Naive B cell (primary cell): ENCODE measurements around the gene FOXN3. TPM values are rescaled to one million over a fixed set of nuclear protein-coding genes. Genes with fewer than 3 reads are reported as not detected.

Experiments
- ATAC-seq, 2 donors: fragments of 150-1000 bp; cut with Tn5 transposase; 2 replicates each; pipeline ENCODE4 v1.10.0; 2021; ENCODE audit warnings: low read depth in 2 of 2, mild to moderate bottlenecking in 2 of 2, moderate library complexity in 2 of 2
- DNase-seq: peaks from one replicate; pipeline ENCODE4 v3.0.0; 2022
- H3K27ac Mint-ChIP-seq, 6 donors: one replicate each; pipeline ENCODE4 v1.8.0; 2020 to 2022; ENCODE audit warnings: mild to moderate bottlenecking in 6 of 6, mixed read lengths in 6 of 6, moderate library complexity in 5 of 6, inconsistent platforms in 2 of 6
- H3K27me3 Mint-ChIP-seq, 3 donors: one replicate each; pipeline ENCODE4 v1.8.0; 2021 to 2022; ENCODE audit warnings: mixed read lengths in 3 of 3, mild to moderate bottlenecking in 1 of 3
- H3K36me3 Mint-ChIP-seq, 2 donors: one replicate each; pipeline ENCODE4 v1.8.0; 2020 to 2022; ENCODE audit warnings: mixed read lengths in 2 of 2, inconsistent platforms in 1 of 2, mild to moderate bottlenecking in 1 of 2
- H3K4me1 Mint-ChIP-seq, 3 donors: one replicate each; pipeline ENCODE4 v1.8.0; 2020 to 2022; ENCODE audit warnings: mixed read lengths in 3 of 3, inconsistent platforms in 1 of 3, mild to moderate bottlenecking in 1 of 3, moderate library complexity in 1 of 3
- H3K4me3 Mint-ChIP-seq, 8 donors: one replicate each; pipeline ENCODE4 v1.8.0; 2020 to 2022; ENCODE audit warnings: mild to moderate bottlenecking in 8 of 8, mixed read lengths in 8 of 8, moderate library complexity in 8 of 8, inconsistent platforms in 2 of 8
- H3K9me3 Mint-ChIP-seq, 7 donors: one replicate each; pipeline ENCODE4 v1.8.0; 2020 to 2022; ENCODE audit warnings: mixed read lengths in 7 of 7, mild to moderate bottlenecking in 5 of 7, inconsistent platforms in 2 of 7, moderate library complexity in 1 of 7
- polyA plus RNA-seq, 6 donors: library from polyadenylated mRNA; unstranded; fragments of 300-500 nt; fragmentation: Illumina TruSeq; gene quantifications; one replicate each; pipeline ENCODE4 v1.2.3, GENCODE V29; 2021; ENCODE audit warnings: low read depth in 6 of 6

FOXN3 gene
- polyA plus RNA-seq, 6 donors from 2014 or later = 47.8 to 77.5 (median 58.7) TPM

GRCh38 chr14:89320381-89321000 is 96.5 kb downstream of the FOXN3 start:
- Mint-ChIP-seq H3K36me3 (peaks cover 8 to 27% of the 10 kb centered on the region in 2 donors), H3K4me1 (peaks cover 63 to 91% (median 67%) of the 10 kb centered on the region in 3 donors), H3K27me3 (no peaks in the 10 kb centered on the region), H3K4me3 (no peak overlapping the region), H3K9me3 (peaks cover 0 to 14% (median 3%) of the 10 kb centered on the region in 7 donors), H3K27ac (peak overlapping the region in 2 of 6 donors; percentile 30 to 59)
- ATAC-seq (no peak), DNase-seq (no peak)

GRCh38 chr14:89319687-89320086 is 97.3 kb downstream of the FOXN3 start:
- H3K27me3 Mint-ChIP-seq = no peaks in the 10 kb centered on the region
- no peak for DNase-seq
- H3K27ac Mint-ChIP-seq = peak overlapping the region in 3 of 6 donors; percentile 16 to 47 (median 18)
- peaks cover 0 to 14% (median 3%) of the 10 kb centered on the region in 7 donors for H3K9me3 Mint-ChIP-seq
- H3K36me3 Mint-ChIP-seq = peaks cover 6 to 27% of the 10 kb centered on the region in 2 donors
- no peak for ATAC-seq
- no peak overlapping the region for H3K4me3 Mint-ChIP-seq
- peaks cover 64 to 89% (median 68%) of the 10 kb centered on the region in 3 donors for H3K4me1 Mint-ChIP-seq

DNA sequence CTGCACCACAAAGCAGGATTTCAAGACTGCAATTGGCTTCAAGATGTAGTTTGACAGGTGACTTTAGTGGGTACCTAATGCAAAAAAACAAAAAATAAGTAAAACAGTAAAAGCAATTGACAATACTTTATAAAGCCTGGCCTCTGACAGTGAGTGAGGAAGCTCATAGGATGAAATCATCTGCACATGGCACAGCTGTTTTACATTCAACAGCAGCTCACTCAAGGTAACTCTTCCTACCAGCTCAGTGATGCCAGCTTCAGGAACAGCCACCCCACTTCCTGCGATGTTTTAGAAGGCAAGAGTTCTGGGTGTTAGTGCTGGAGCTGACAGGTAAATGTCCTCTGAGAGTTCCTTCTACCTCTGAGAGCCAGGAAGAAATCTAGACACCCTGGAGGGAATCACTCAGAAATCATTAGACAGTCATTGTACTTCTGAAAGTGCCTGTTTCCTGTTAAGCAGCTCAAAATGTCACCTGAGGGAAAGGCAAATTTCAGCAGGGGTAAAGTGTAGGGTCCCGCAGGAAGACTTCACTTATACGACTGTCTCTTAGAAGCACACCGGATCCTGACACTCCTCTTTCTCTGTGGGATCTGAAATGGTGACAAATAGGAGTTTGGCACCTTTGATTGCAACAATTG is 99.9 kb downstream of the FOXN3 start:
- Mint-ChIP-seq H3K36me3 (peaks cover 6 to 21% of the 10 kb centered on the region in 2 donors), H3K4me1 (peaks cover 44 to 82% (median 59%) of the 10 kb centered on the region in 3 donors), H3K4me3 (peak overlapping the region in 1 of 8 donors; percentile 62), H3K27me3 (no peaks in the 10 kb centered on the region), H3K27ac (peak overlapping the region in 4 of 6 donors; percentile 51 to 86 (median 82)), H3K9me3 (peaks cover 0 to 14% (median 5%) of the 10 kb centered on the region in 7 donors)
- ATAC-seq = no peak
- no peak for DNase-seq

DNA sequence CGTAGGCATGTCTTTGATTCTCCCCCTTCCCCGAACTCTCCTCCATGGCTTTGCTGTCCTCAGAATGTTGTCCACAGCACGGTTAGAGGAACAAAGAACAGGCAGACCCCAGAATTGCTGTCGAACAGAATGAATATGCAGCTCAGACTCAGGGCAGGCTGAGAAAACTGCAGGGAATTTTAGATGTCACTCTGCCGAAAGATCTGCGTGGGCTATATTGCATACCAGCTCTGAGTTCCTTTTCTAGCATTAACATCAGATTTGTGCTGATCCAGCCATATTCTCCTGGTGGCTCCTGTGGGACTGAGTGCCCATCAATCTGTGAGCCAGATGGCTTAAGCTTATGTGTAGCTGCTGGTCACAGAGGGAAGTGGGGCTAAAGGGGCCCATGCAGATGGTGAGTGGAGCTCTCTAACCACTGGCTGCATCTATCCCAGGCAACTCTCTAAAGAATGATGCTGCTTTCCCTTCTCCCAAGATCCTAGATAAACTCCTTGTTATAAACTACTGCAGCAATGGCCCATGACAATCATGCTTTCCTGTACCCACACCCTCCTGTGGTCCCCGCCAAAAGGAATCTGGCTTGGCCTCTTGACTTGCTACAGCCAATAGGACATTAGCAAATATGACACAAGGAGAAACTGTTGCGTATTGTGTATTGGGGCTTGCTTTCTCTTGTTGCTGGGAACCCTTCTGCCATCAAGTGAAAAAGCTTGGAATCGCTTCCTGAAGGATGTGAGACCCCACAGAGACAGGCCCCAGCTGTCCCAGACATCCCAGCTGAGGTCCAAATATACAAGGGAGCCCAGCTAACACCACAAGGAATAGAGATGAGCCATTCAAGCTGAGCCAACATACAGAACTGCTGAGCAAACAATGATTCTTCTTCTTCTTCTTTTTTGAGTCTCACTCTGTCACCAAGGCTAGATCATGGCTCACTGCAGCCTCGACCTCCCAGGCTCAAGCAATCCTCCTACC is 101.3 kb downstream of the FOXN3 start:
- no peak overlapping the region for H3K4me3 Mint-ChIP-seq
- H3K27me3 Mint-ChIP-seq = no peaks in the 10 kb centered on the region
- peak overlapping the region; percentile 25 to 70 (median 52) for H3K27ac Mint-ChIP-seq
- peaks cover 0 to 14% (median 5%) of the 10 kb centered on the region in 7 donors for H3K9me3 Mint-ChIP-seq
- H3K4me1 Mint-ChIP-seq = peaks cover 42 to 79% (median 62%) of the 10 kb centered on the region in 3 donors
- ATAC-seq (no peak), DNase-seq (no peak)
- peaks cover 6 to 14% of the 10 kb centered on the region in 2 donors for H3K36me3 Mint-ChIP-seq

GRCh38 chr14:89314274-89314673 is 102.8 kb downstream of the FOXN3 start:
- Mint-ChIP-seq H3K4me3 (no peak overlapping the region), H3K27ac (peak overlapping the region in 1 of 6 donors; percentile 57), H3K36me3 (peaks cover 6 to 9% of the 10 kb centered on the region in 2 donors), H3K4me1 (peaks cover 41 to 76% (median 73%) of the 10 kb centered on the region in 3 donors), H3K9me3 (peaks cover 0 to 7% (median 5%) of the 10 kb centered on the region in 7 donors), H3K27me3 (no peaks in the 10 kb centered on the region)
- ATAC-seq (no peak), DNase-seq (no peak)

DNA sequence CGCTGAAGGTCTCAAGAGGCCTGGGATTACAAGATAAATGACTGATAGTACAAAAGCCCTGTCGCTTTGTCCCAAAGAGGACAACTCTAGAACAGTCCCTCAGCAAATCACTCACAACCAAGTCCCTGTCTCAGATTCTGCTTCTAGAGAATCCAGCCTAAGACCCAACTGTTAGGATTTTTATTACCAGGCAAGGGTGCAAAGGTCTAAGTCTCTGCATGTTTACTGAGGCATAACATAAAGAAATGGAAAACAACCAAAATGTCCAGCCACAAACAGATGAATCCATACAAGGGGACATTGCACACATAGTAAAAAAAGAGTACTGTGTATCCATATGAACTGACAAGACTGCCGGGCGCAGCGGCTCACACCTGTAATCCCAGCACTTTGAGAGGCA is 104.1 kb downstream of the FOXN3 start:
- H3K36me3 Mint-ChIP-seq = no peaks in the 10 kb centered on the region

DNA sequence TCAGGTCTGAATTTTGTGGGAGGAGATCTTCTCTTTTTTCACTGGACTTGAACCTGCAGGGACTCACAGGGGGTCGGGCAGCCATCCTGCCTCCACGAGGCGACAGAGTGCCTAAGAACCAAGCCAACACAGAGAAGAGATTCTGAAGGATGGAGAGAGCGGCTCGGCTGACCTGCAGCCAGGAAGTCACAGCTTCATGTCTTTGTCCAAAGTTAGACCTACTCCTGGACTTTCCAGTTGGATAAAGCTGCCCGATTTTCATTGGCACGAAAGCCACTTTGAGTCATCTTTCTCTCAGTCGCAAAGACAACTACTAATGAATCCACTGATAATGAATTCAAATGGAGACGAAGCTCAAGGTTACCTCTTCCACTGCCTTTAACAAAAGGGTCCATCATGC is 106.8 kb downstream of the FOXN3 start:
- ATAC-seq (no peak), DNase-seq (no peak)
- Mint-ChIP-seq H3K27ac (peak overlapping the region in 4 of 6 donors; percentile 49 to 100 (median 89)), H3K27me3 (no peaks in the 10 kb centered on the region), H3K4me1 (peaks cover 38 to 72% (median 70%) of the 10 kb centered on the region in 3 donors), H3K4me3 (peak overlapping the region in 1 of 8 donors; percentile 59), H3K9me3 (peaks cover 0 to 2% (median 0%) of the 10 kb centered on the region in 7 donors), H3K36me3 (no peaks in the 10 kb centered on the region)

More for the DNA sequence above, 104.1 kb downstream of the FOXN3 start:
- Mint-ChIP-seq H3K4me1 (peaks cover 37 to 76% (median 74%) of the 10 kb centered on the region in 3 donors), H3K27ac (peak overlapping the region in 4 of 6 donors; percentile 16 to 66 (median 38)), H3K9me3 (peaks cover 0 to 2% (median 0%) of the 10 kb centered on the region in 7 donors), H3K4me3 (no peak overlapping the region), H3K27me3 (no peaks in the 10 kb centered on the region)
- DNase-seq = no peak
- ATAC-seq = no peak

- Mint-ChIP-seq H3K4me1 (peaks cover 37 to 73% (median 70%) of the 10 kb centered on the region in 3 donors), H3K4me3 (no peak overlapping the region), H3K36me3 (no peaks in the 10 kb centered on the region), H3K9me3 (peaks cover 0 to 2% (median 0%) of the 10 kb centered on the region in 7 donors), H3K27ac (peak overlapping the region in 5 of 6 donors; percentile 69 to 100 (median 88)), H3K27me3 (no peaks in the 10 kb centered on the region)
- DNase-seq (no peak), ATAC-seq (no peak)
Observed at GRCh38 chr14:89309670-89310177, 107.3 kb downstream of the FOXN3 start.

DNA sequence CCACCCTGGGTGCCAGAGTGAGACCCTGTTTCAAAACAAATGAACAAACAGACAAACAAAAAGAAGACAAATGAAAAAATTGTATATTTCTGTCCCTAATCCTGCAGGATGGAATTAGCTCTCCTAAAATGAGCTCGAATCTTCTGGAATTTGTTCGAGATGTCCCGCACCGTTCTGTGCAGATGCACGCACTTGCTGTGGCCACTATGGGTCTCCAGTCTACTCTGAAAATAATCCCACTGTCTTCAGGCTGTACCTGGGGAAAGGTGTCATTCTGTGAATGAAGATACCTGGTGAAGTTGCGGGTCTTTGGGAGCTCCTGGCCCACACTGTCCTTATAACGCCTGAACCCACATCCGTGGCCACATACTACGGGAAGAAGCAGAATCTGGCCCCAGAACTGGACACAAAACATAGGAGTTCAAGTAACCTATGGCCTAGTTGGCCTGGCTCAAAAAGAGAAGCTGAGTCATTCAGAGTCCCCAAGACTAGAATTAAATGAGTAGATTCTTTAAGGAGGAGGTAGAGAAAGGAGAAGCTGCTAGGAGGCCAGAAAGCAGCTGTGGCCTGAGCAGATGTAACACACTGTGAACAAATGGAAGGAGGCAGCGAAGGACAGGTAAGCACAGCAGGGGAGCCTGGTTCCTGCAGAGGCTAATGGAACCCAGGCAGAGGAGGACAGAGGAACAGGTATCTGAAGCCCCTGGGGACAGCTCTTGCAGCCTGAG is 108.6 kb downstream of the FOXN3 start:
- no peaks in the 10 kb centered on the region for H3K36me3 Mint-ChIP-seq
- no peaks in the 10 kb centered on the region for H3K27me3 Mint-ChIP-seq
- peak overlapping the region in 1 of 8 donors; percentile 55 for H3K4me3 Mint-ChIP-seq
- DNase-seq (no peak), ATAC-seq (no peak)
- peaks cover 48 to 79% (median 78%) of the 10 kb centered on the region in 3 donors for H3K4me1 Mint-ChIP-seq
- H3K27ac Mint-ChIP-seq = peak overlapping the region; percentile 91 to 100 (median 97)
- no peaks in the 10 kb centered on the region for H3K9me3 Mint-ChIP-seq

DNA sequence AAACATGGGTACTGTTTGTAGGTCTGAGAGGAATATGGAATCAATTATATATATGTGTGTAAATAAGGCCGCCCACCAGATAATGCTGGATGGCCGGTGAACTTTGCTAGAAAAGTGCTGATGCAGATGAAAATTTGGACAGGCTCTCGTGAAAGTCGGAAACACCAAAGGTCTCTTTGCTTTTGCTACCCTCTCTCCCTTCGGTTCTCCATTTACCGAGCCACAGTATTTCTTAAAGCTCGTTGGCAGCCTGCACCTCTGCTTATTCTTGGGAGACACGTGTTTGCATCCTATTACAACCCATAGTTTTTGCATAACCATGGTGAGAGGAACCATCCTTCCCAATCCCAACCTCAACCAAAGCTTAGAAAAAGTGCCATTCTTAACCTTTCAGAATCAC is 109.6 kb downstream of the FOXN3 start:
- Mint-ChIP-seq H3K27ac (peak overlapping the region; percentile 84 to 100 (median 96)), H3K4me3 (peak overlapping the region in 4 of 8 donors; percentile 29 to 44 (median 36)), H3K9me3 (no peaks in the 10 kb centered on the region), H3K36me3 (no peaks in the 10 kb centered on the region), H3K4me1 (peaks cover 57 to 81% (median 80%) of the 10 kb centered on the region in 3 donors), H3K27me3 (no peaks in the 10 kb centered on the region)
- DNase-seq (no peak), ATAC-seq (no peak)

GRCh38 chr14:89304972-89305703 is 111.9 kb downstream of the FOXN3 start:
- ATAC-seq = peak; percentile 67 to 72
- peak overlapping the region; percentile 84 to 97 (median 89) for H3K4me3 Mint-ChIP-seq
- DNase-seq = peak; percentile 77
- H3K4me1 Mint-ChIP-seq = peaks cover 61 to 86% (median 78%) of the 10 kb centered on the region in 3 donors
- no peaks in the 10 kb centered on the region for H3K27me3 Mint-ChIP-seq
- peaks cover 0 to 1% (median 0%) of the 10 kb centered on the region in 7 donors for H3K9me3 Mint-ChIP-seq
- H3K36me3 Mint-ChIP-seq = peaks cover 0 to 7% of the 10 kb centered on the region in 2 donors
- H3K27ac Mint-ChIP-seq = peak overlapping the region; percentile 98 to 100 (median 100)
